H1 (cell line): ENCODE data around the gene GFY. TPM values are rescaled to one million over a fixed set of nuclear protein-coding genes. Genes with fewer than 3 reads are reported as not detected.

Experiments
- CTCF ChIA-PET: fragments of 300-600 bp; sonication (Branson Sonifier 250); formaldehyde crosslinking; loops from one replicate; lab custom pipeline; 2021; ENCODE audit not compliant: partially characterized antibody; lab: Charles Lee
- POLR2A ChIA-PET: fragments of 300-600 bp; sonication (Branson Sonifier 250); formaldehyde crosslinking; loops from one replicate; lab custom pipeline; 2021; ENCODE audit warnings: inconsistent platforms; ENCODE audit not compliant: partially characterized antibody; lab: Charles Lee
- DNase-seq, 2 experiments: peaks; one replicate each; pipeline versions ENCODE4 v3.0.0 to v3.0.0-alpha.2; 2010 to 2022; ENCODE audit warnings: low spot score in 2 of 2, low read depth in 1 of 2, mixed read lengths in 1 of 2
- FAIRE-seq: peaks from 2 replicates; lab custom pipeline; 2011; peaks lifted over from hg19 to GRCh38; lab: Jason Lieb, UNC
- H2AFZ ChIP-seq: 2 replicates; pipeline ENCODE4 v1.8.1; 2012; ENCODE audit warnings: low read length, inconsistent platforms
- H2AK5ac ChIP-seq: 2 replicates; pipeline ENCODE4 v1.6.1; 2013; ENCODE audit warnings: low read depth, low read length
- H2BK120ac ChIP-seq: replicated peaks from 2 replicates; pipeline ENCODE3; 2013; ENCODE audit warnings: low read depth, low read length, inconsistent platforms
- H2BK12ac ChIP-seq: 2 replicates; pipeline ENCODE4 v1.6.1; 2013; ENCODE audit warnings: low read depth, low read length
- H2BK15ac ChIP-seq: 2 replicates; pipeline ENCODE4 v1.6.1; 2013; ENCODE audit warnings: low read length
- H2BK20ac ChIP-seq: 2 replicates; pipeline ENCODE4 v1.6.1; 2013; ENCODE audit warnings: low read length
- H2BK5ac ChIP-seq: 2 replicates; pipeline ENCODE4 v1.6.1; 2013; ENCODE audit warnings: low read depth, low read length
- H3K14ac ChIP-seq: 2 replicates; pipeline ENCODE4 v1.6.1; 2013; ENCODE audit warnings: inconsistent platforms; ENCODE audit not compliant: insufficient read length
- H3K18ac ChIP-seq: 2 replicates; pipeline ENCODE4 v1.6.1; 2013; ENCODE audit warnings: low read length; ENCODE audit errors: extremely low read depth
- H3K23ac ChIP-seq: 2 replicates; pipeline ENCODE4 v1.6.1; 2013; ENCODE audit warnings: inconsistent platforms; ENCODE audit not compliant: insufficient read length
- H3K23me2 ChIP-seq: 2 replicates; pipeline ENCODE4 v1.6.1; 2013; ENCODE audit warnings: low read depth, low read length
- H3K27ac ChIP-seq: 2 replicates; pipeline ENCODE4 v1.6.1; 2011; ENCODE audit warnings: low read depth, low read length, inconsistent platforms
- H3K27me3 ChIP-seq, 4 experiments: replicated peaks in 1 of 4; 1 replicate in 1 of 4; 2 replicates in 3 of 4; pipeline versions ENCODE4 v1.6.1 to v1.8.1; 2011 to 2013; ENCODE audit warnings: low read length in 3 of 4, mild to moderate bottlenecking in 3 of 4, inconsistent platforms in 2 of 4, mixed read lengths in 2 of 4, moderate library complexity in 1 of 4; ENCODE audit not compliant: control insufficient read depth in 3 of 4, insufficient read depth in 3 of 4; ENCODE audit errors: extremely low read depth in 1 of 4
- H3K36me3 ChIP-seq, 4 experiments: 2 replicates each; pipeline versions ENCODE4 v1.6.1 to v1.8.1; 2011 to 2013; ENCODE audit warnings: mild to moderate bottlenecking in 4 of 4, low read length in 3 of 4, moderate library complexity in 2 of 4, control low read depth in 1 of 4, inconsistent platforms in 1 of 4; ENCODE audit not compliant: insufficient read depth in 4 of 4, control insufficient read depth in 2 of 4
- H3K4ac ChIP-seq: replicated peaks from 2 replicates; pipeline ENCODE3; 2013; ENCODE audit warnings: low read length, low read depth, mixed read lengths, inconsistent platforms; ENCODE audit not compliant: insufficient read length
- H3K4me1 ChIP-seq, 4 experiments: replicated peaks in 1 of 4; 1 replicate in 1 of 4; 2 replicates in 3 of 4; pipeline versions ENCODE4 v1.6.1 to v1.8.1; 2011 to 2013; ENCODE audit warnings: low read length in 3 of 4, inconsistent platforms in 2 of 4, mixed read lengths in 1 of 4; ENCODE audit not compliant: insufficient read depth in 4 of 4, control insufficient read depth in 3 of 4
- H3K4me2 ChIP-seq, 2 experiments: 2 replicates each; pipeline versions ENCODE4 v1.6.1 to v1.8.1; 2011 to 2013; ENCODE audit warnings: low read depth in 2 of 2, low read length in 2 of 2, control low read depth in 1 of 2, inconsistent platforms in 1 of 2, mild to moderate bottlenecking in 1 of 2; ENCODE audit not compliant: insufficient read depth in 1 of 2
- H3K4me3 ChIP-seq, 4 experiments: fragments of 200-600, 300-600 bp in 1 of 4; sonication (generic), shearing (Covaris generic), sonication (Bioruptor Twin) in 1 of 4; 2 replicates each; pipeline versions ENCODE4 v1.5.1 to v1.8.1; 2011 to 2016; ENCODE audit warnings: low read length in 4 of 4, low read depth in 3 of 4, control low read depth in 2 of 4, inconsistent platforms in 2 of 4, mild to moderate bottlenecking in 2 of 4, mixed read lengths in 1 of 4, moderate library complexity in 1 of 4; ENCODE audit not compliant: insufficient read depth in 2 of 4; ENCODE audit errors: extremely low read depth in 1 of 4
- H3K56ac ChIP-seq: replicated peaks from 2 replicates; pipeline ENCODE3; 2013; ENCODE audit warnings: low read depth, mild to moderate bottlenecking, mixed read lengths, low read length, inconsistent platforms; ENCODE audit not compliant: insufficient read length
- H3K79me1 ChIP-seq: 2 replicates; pipeline ENCODE4 v1.6.1; 2013; ENCODE audit warnings: low read depth, low read length, control low read depth
- H3K79me2 ChIP-seq, 2 experiments: 2 replicates each; pipeline versions ENCODE4 v1.6.1 to v1.8.1; 2012 to 2013; ENCODE audit warnings: low read length in 2 of 2, mild to moderate bottlenecking in 2 of 2, inconsistent platforms in 1 of 2; ENCODE audit not compliant: insufficient read depth in 2 of 2, control insufficient read depth in 1 of 2
- H3K9ac ChIP-seq, 4 experiments: replicated peaks in 1 of 4; 1 replicate in 1 of 4; 2 replicates in 3 of 4; pipeline versions ENCODE4 v1.6.1 to v1.8.1; 2011 to 2013; ENCODE audit warnings: low read depth in 3 of 4, low read length in 3 of 4, control low read depth in 2 of 4, mild to moderate bottlenecking in 2 of 4, moderate library complexity in 2 of 4, inconsistent platforms in 1 of 4; ENCODE audit errors: extremely low read depth in 1 of 4
- H3K9me3 ChIP-seq, 2 experiments: 2 replicates each; pipeline versions ENCODE4 v1.6.1 to v1.8.1; 2012 to 2013; ENCODE audit warnings: mild to moderate bottlenecking in 2 of 2, moderate library complexity in 2 of 2, control low read depth in 1 of 2, inconsistent platforms in 1 of 2, low read depth in 1 of 2, low read length in 1 of 2, mixed read lengths in 1 of 2; ENCODE audit not compliant: insufficient read depth in 2 of 2
- H4K20me1 ChIP-seq, 2 experiments: replicated peaks in 1 of 2; 2 replicates each; pipeline versions ENCODE3 to v1.8.1; 2011 to 2013; ENCODE audit warnings: inconsistent platforms in 2 of 2, low read length in 2 of 2, mild to moderate bottlenecking in 1 of 2; ENCODE audit not compliant: insufficient read depth in 2 of 2, control insufficient read depth in 1 of 2
- H4K5ac ChIP-seq: 2 replicates; pipeline ENCODE4 v1.6.1; 2013; ENCODE audit warnings: low read length, low read depth, mixed read lengths, inconsistent platforms; ENCODE audit not compliant: insufficient read length
- H4K8ac ChIP-seq: 2 replicates; pipeline ENCODE4 v1.8.0; 2013; ENCODE audit warnings: mild to moderate bottlenecking, moderate library complexity, low read length, inconsistent platforms; ENCODE audit not compliant: insufficient read depth; ENCODE audit errors: extremely low read depth
- H4K91ac ChIP-seq: replicated peaks from 2 replicates; pipeline ENCODE3; 2013; ENCODE audit warnings: low read length, mixed read lengths, inconsistent platforms; ENCODE audit not compliant: insufficient read length
- CBX5 ChIP-seq: fragments of 300-800, 300-1000 bp; sonication (generic); IDR thresholded peaks from 2 replicates; pipeline ENCODE4 v1.7.1; 2016; ENCODE audit warnings: antibody characterized with exemption, low read length, low read depth
- CHD2 ChIP-seq: IDR thresholded peaks from 2 replicates; pipeline ENCODE4 v1.6.1; 2012; ENCODE audit warnings: low read length, improper control_type of control experiment
- RAD21 ChIP-seq, 2 experiments: IDR thresholded peaks in 1 of 2; conservative IDR thresholded peaks in 1 of 2; 2 replicates each; pipeline ENCODE4 v1.6.1; 2011; ENCODE audit warnings: low read depth in 2 of 2, low read length in 2 of 2, improper control_type of control experiment in 1 of 2, inconsistent platforms in 1 of 2, mild to moderate bottlenecking in 1 of 2, moderate library complexity in 1 of 2
- RBBP5 ChIP-seq: IDR thresholded peaks from 2 replicates; pipeline ENCODE4 v1.7.1; 2012; ENCODE audit warnings: low read depth, mild to moderate bottlenecking, inconsistent platforms, low read length, moderate library complexity, borderline replicate concordance
- SP2 ChIP-seq: IDR thresholded peaks from 2 replicates; pipeline ENCODE4 v1.6.1; 2012; ENCODE audit warnings: mild to moderate bottlenecking, low read length, inconsistent platforms
- YY1 ChIP-seq: IDR thresholded peaks from 2 replicates; pipeline ENCODE4 v1.6.1; 2011; ENCODE audit warnings: low read depth, mild to moderate bottlenecking, low read length
- WGBS, 2 experiments: shearing (Covaris generic) in 1 of 2; methylation state at CpG; one replicate each; pipeline versions ENCODE4 v1.1.6 to v1.1.7; 2013 to 2015; ENCODE audit warnings: low lambda C conversion rate in 2 of 2, mixed read lengths in 2 of 2, inconsistent platforms in 1 of 2, low coverage in 1 of 2, missing lambda C conversion rate in 1 of 2; ENCODE audit not compliant: insufficient replicate concordance in 2 of 2, insufficient coverage in 1 of 2, insufficient read length in 1 of 2; ENCODE audit errors: extremely low coverage in 1 of 2, missing lambda C conversion rate in 1 of 2; 5-methylcytosine and 5-hydroxymethylcytosine counted together
- polyA plus RNA-seq, 7 experiments: library from polyadenylated mRNA; depleted of rRNA in 3 of 7; stranded (reverse) in 5 of 7; unstranded in 2 of 7; fragments of >200 nt in 5 of 7; fragments of 200-250 nt in 2 of 7; gene quantifications; 1 replicate in 5 of 7; 2 replicates in 1 of 7; 4 replicates in 1 of 7; pipeline versions ENCODE4 v1.2.1 to v1.2.3, GENCODE V29; 2011 to 2013; ENCODE audit warnings: missing spikeins in 2 of 7, mixed read lengths in 2 of 7
- total RNA-seq: library from RNA; stranded (reverse); fragmentation: NEBNext Ultra II Directional; extraction: Animal tissue kit (Norgen Biotek cat#: 25700); gene quantifications from 2 replicates; pipeline ENCODE4 v1.2.1, GENCODE V29; 2021
- TF ChIP-seq, protein P1 (sequence below), 3 experiments: IDR thresholded peaks; 1 replicate in 2 of 3; 2 replicates in 1 of 3; pipeline versions ENCODE4 v1.5.1 to v1.6.1; 2011; ENCODE audit warnings: low read length in 3 of 3, mild to moderate bottlenecking in 3 of 3, inconsistent platforms in 2 of 3, low read depth in 1 of 3, moderate library complexity in 1 of 3; ENCODE audit not compliant: insufficient read depth in 1 of 3; ENCODE audit errors: control extremely low read depth in 1 of 3
- TF ChIP-seq, protein P2 (sequence below): IDR thresholded peaks from 2 replicates; pipeline ENCODE4 v1.6.1; 2011; ENCODE audit warnings: low read depth, mild to moderate bottlenecking, low read length; ENCODE audit not compliant: insufficient read depth

The GFY gene
- total and polyA plus RNA-seq, 2 of the 8 experiments (the other 6 are each of a cell fraction or from before 2014, with no cell fraction given), result 0.68 to 0.93 TPM

DNA sequence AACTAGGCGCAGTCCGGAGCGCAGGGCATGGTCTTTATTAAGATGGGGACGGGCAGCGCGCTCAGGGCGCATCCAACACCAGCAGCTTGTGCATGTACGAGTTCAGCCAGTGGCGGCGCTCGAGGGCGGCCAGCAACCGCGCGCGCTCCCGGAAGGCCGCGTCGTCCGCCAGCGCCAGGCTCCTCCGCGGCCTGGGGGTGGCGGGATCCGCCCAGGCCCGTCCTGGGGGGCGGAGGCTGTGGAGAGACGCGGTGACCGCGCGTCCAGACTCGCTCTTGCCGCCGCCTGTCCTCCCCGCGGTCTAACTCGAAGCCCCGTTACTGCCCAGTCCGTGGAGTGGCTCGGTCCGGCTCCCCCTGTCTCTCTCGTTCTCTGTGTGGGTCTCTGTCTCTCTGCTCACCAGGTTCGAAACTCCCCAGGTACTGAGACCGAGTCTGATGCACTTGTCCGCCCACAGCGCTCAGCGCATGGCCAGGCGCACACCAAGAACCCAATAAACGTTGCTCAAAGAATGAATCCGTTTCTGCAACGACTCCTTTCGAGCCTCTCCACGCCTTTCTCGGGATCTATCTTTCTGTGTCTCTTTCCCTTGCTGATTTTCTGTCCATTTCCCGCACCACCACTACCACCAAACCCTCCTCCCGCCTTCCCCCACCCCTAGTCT, 2.6 kb upstream of the GFY start:
- Histone ChIP-seq H2BK5ac (no peak overlapping the region), H3K9ac (no peak overlapping the region), H4K8ac (no peak overlapping the region; the same call in none of the 2 replicates), H3K9me3 (no peaks in the 10 kb centered on the region), H3K27me3 (peaks cover 23 to 61% (median 56%) of the 10 kb centered on the region in 4 experiments), H2BK12ac (no peak overlapping the region; the same call in 1 of the 2 replicates), H3K4me1 (peaks cover 7 to 29% (median 19%) of the 10 kb centered on the region in 4 experiments), H4K5ac (peak overlapping the region; percentile 12), H4K91ac (no peak overlapping the region), H3K36me3 (no peaks in the 10 kb centered on the region), H3K56ac (no peak overlapping the region), H3K4ac (no peak overlapping the region), H3K14ac (no peak overlapping the region), H2BK20ac (no peak overlapping the region), H2BK15ac (peak overlapping the region; percentile 82; the same call in 1 of the 2 replicates), H2AFZ (peak overlapping the region; percentile 17; the same call in 1 of the 2 replicates), H3K4me2 (peak overlapping the region; percentile 85 to 88), H2AK5ac (no peak overlapping the region), H3K79me1 (no peaks in the 10 kb centered on the region), H2BK120ac (no peak overlapping the region), H3K18ac (peak overlapping the region; percentile 51), H3K23me2 (peaks cover 12% of the 10 kb centered on the region; the same call in 1 of the 2 replicates), H3K4me3 (peak overlapping the region in 3 of 4 experiments; percentile 23 to 59 (median 28); a peak in 5 of 8 replicates), H4K20me1 (no peaks in the 10 kb centered on the region), H3K23ac (no peak overlapping the region), H3K27ac (no peak overlapping the region), H3K79me2 (no peaks in the 10 kb centered on the region)
- CTCF ChIA-PET, result interaction anchor here (0.6 to 14.7 kb wide), 11 partner anchors 9 to 57 kb away, joined by 3 to 291 read pairs (median 6); partner anchors contain the start of gene PIH1D1
- FAIRE-seq (no peak), DNase-seq (peak in 1 of 2 experiments; percentile 93)
- POLR2A ChIA-PET, result interaction anchor here (0.9 to 1.4 kb wide), 3 partner anchors 9 to 25 kb away, joined by 3 to 4 read pairs (median 4); no protein-coding TSS in a partner anchor
- WGBS, 2 experiments, result 6% methylated on average over 44 of the region's 58 CpGs; no CpG with 5 or more reads in 1 of the 2 experiments
- TF ChIP-seq, protein P1, sequence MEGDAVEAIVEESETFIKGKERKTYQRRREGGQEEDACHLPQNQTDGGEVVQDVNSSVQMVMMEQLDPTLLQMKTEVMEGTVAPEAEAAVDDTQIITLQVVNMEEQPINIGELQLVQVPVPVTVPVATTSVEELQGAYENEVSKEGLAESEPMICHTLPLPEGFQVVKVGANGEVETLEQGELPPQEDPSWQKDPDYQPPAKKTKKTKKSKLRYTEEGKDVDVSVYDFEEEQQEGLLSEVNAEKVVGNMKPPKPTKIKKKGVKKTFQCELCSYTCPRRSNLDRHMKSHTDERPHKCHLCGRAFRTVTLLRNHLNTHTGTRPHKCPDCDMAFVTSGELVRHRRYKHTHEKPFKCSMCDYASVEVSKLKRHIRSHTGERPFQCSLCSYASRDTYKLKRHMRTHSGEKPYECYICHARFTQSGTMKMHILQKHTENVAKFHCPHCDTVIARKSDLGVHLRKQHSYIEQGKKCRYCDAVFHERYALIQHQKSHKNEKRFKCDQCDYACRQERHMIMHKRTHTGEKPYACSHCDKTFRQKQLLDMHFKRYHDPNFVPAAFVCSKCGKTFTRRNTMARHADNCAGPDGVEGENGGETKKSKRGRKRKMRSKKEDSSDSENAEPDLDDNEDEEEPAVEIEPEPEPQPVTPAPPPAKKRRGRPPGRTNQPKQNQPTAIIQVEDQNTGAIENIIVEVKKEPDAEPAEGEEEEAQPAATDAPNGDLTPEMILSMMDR (IDR thresholded peaks at IDR 0.05; ENCODE audit: control extremely low read depth in 1 of 3, insufficient read depth in 1 of 3, low read depth in 1 of 3, low read length in 3 of 3), result peak; percentile 82 to 90 (median 83)
- TF ChIP-seq RBBP5 (peak; percentile 68; the same call in 1 of the 2 replicates), SP2 (no peak), YY1 (no peak), RAD21 (IDR thresholded peaks at IDR 0.05 in 1 of 2, conservative IDR thresholded peaks at IDR 0.05 in 1 of 2; ENCODE audit: low read depth in 2 of 2, low read length in 2 of 2) (peak; percentile 45 to 65), CBX5 (no peak), CHD2 (no peak)
- TF ChIP-seq, protein P2, sequence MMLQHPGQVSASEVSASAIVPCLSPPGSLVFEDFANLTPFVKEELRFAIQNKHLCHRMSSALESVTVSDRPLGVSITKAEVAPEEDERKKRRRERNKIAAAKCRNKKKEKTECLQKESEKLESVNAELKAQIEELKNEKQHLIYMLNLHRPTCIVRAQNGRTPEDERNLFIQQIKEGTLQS, result no peak
